DOHH2 (cell line): ENCODE results near the gene ERP27.

Experiments
- H3F3A ChIP-seq: fragments of 200-600 bp; sonication (generic), shearing (Covaris generic); 2 replicates; pipeline ENCODE4 v1.6.0; 2016; ENCODE audit warnings: antibody characterized with exemption, mild to moderate bottlenecking; ENCODE audit not compliant: control insufficient read depth, insufficient read depth
- H3K27ac ChIP-seq: fragments of 200-600 bp; sonication (generic); 2 replicates; pipeline ENCODE4 v1.5.1; 2014; ENCODE audit warnings: low read depth, mild to moderate bottlenecking, low read length, moderate library complexity
- H3K27me3 ChIP-seq: fragments of 200-600 bp; sonication (generic); 2 replicates; pipeline ENCODE4 v1.6.1; 2014; ENCODE audit warnings: mild to moderate bottlenecking, low read length, mixed read lengths; ENCODE audit not compliant: control insufficient read depth
- H3K36me3 ChIP-seq: fragments of 200-600 bp; sonication (generic); 2 replicates; pipeline ENCODE4 v1.6.1; 2014; ENCODE audit warnings: mild to moderate bottlenecking, low read length, moderate library complexity, mixed read lengths; ENCODE audit not compliant: control insufficient read depth
- H3K4me1 ChIP-seq: fragments of 200-600 bp; sonication (generic); 2 replicates; pipeline ENCODE4 v1.6.1; 2014; ENCODE audit warnings: mild to moderate bottlenecking, low read length, mixed read lengths; ENCODE audit not compliant: control insufficient read depth
- H3K4me2 ChIP-seq: fragments of 200-600 bp; sonication (generic); 2 replicates; pipeline ENCODE4 v1.6.0; 2014; ENCODE audit warnings: mild to moderate bottlenecking, low read length, moderate library complexity
- H3K4me3 ChIP-seq: fragments of 200-600 bp; sonication (generic); 2 replicates; pipeline ENCODE4 v1.5.1; 2014; ENCODE audit warnings: mild to moderate bottlenecking, low read length, mixed read lengths
- H3K79me2 ChIP-seq: fragments of 200-600 bp; sonication (generic); 2 replicates; pipeline ENCODE4 v1.6.1; 2014; ENCODE audit warnings: mild to moderate bottlenecking, low read length, mixed read lengths; ENCODE audit not compliant: control insufficient read depth
- H3K9me2 ChIP-seq: fragments of 200-600 bp; sonication (generic); replicated peaks from 2 replicates; pipeline ENCODE4 v1.6.1; 2014; ENCODE audit warnings: mild to moderate bottlenecking, low read length, mixed read lengths; ENCODE audit not compliant: control insufficient read depth
- H3K9me3 ChIP-seq: fragments of 200-600 bp; sonication (generic); 2 replicates; pipeline ENCODE4 v1.6.1; 2014; ENCODE audit warnings: antibody characterized with exemption, low read length, mixed read lengths; ENCODE audit not compliant: control insufficient read depth, insufficient read depth
- H4K20me1 ChIP-seq: fragments of 200-600 bp; sonication (generic); 2 replicates; pipeline ENCODE4 v1.6.0; 2014; ENCODE audit warnings: low read depth, mild to moderate bottlenecking, antibody characterized with exemption, low read length, moderate library complexity; ENCODE audit not compliant: control insufficient read depth, insufficient read depth
- EZH2phosphoT487 ChIP-seq: fragments of 200-600 bp; sonication (generic); IDR thresholded peaks from 2 replicates; pipeline ENCODE4 v1.6.1; 2017; ENCODE audit warnings: borderline replicate concordance, mild to moderate bottlenecking, antibody characterized with exemption, low read length, moderate library complexity, mixed read lengths
- TF ChIP-seq, protein P1 (sequence below): fragments of 200-600 bp; sonication (generic); IDR thresholded peaks from one replicate; pipeline ENCODE4 v1.5.1; 2014; ENCODE audit warnings: antibody characterized with exemption, mild to moderate bottlenecking, low read depth, low read length; ENCODE audit not compliant: poor library complexity, severe bottlenecking

Gene ERP27

GRCh38 chr12:14921218-14921617, 17.1 kb downstream of the ERP27 start:
- Histone ChIP-seq H3K79me2 (no peaks in the 10 kb centered on the region), H3K36me3 (no peaks in the 10 kb centered on the region), H3K9me3 (no peaks in the 10 kb centered on the region), H3K4me2 (no peak overlapping the region), H3K9me2 (no peaks in the 10 kb centered on the region), H3K27ac (no peak overlapping the region), H3K4me3 (no peak overlapping the region), H3K4me1 (no peaks in the 10 kb centered on the region), H3F3A (no peaks in the 10 kb centered on the region), H3K27me3 (no peaks in the 10 kb centered on the region), H4K20me1 (no peaks in the 10 kb centered on the region)
- TF ChIP-seq EZH2phosphoT487: no peak
- TF ChIP-seq, protein P1, sequence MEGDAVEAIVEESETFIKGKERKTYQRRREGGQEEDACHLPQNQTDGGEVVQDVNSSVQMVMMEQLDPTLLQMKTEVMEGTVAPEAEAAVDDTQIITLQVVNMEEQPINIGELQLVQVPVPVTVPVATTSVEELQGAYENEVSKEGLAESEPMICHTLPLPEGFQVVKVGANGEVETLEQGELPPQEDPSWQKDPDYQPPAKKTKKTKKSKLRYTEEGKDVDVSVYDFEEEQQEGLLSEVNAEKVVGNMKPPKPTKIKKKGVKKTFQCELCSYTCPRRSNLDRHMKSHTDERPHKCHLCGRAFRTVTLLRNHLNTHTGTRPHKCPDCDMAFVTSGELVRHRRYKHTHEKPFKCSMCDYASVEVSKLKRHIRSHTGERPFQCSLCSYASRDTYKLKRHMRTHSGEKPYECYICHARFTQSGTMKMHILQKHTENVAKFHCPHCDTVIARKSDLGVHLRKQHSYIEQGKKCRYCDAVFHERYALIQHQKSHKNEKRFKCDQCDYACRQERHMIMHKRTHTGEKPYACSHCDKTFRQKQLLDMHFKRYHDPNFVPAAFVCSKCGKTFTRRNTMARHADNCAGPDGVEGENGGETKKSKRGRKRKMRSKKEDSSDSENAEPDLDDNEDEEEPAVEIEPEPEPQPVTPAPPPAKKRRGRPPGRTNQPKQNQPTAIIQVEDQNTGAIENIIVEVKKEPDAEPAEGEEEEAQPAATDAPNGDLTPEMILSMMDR: no peak

- Histone ChIP-seq H3K27me3 (no peaks in the 10 kb centered on the region), H3K4me2 (no peak overlapping the region), H3K79me2 (no peaks in the 10 kb centered on the region), H3K9me3 (no peaks in the 10 kb centered on the region), H3K36me3 (no peaks in the 10 kb centered on the region), H3F3A (no peaks in the 10 kb centered on the region), H3K4me1 (no peaks in the 10 kb centered on the region), H3K27ac (no peak overlapping the region), H3K4me3 (no peak overlapping the region), H4K20me1 (no peaks in the 10 kb centered on the region), H3K9me2 (no peaks in the 10 kb centered on the region)
- no peak for TF ChIP-seq EZH2phosphoT487
- TF ChIP-seq, protein P1: no peak
These were observed 17.7 kb downstream of the ERP27 start for GRCh38 chr12:14920475-14921126.

GRCh38 chr12:14919455-14919854, 18.9 kb downstream of the ERP27 start:
- Histone ChIP-seq H3K4me3 (no peak overlapping the region), H3K27me3 (no peaks in the 10 kb centered on the region), H3K36me3 (no peaks in the 10 kb centered on the region), H3K4me2 (no peak overlapping the region), H3K9me2 (no peaks in the 10 kb centered on the region), H3K79me2 (no peaks in the 10 kb centered on the region), H3K4me1 (peaks cover 4% of the 10 kb centered on the region), H3K9me3 (no peaks in the 10 kb centered on the region), H3K27ac (no peak overlapping the region), H3F3A (no peaks in the 10 kb centered on the region), H4K20me1 (no peaks in the 10 kb centered on the region)
- TF ChIP-seq, protein P1: no peak
- no peak for TF ChIP-seq EZH2phosphoT487
